ENCODE data around the gene PSMD11.
"Not testable (repeated sequence)": the region's sequence is repeated elsewhere in the genome, so short reads cannot be mapped to it uniquely, and the experiment has no call there.

The PSMD11 gene

DNA sequence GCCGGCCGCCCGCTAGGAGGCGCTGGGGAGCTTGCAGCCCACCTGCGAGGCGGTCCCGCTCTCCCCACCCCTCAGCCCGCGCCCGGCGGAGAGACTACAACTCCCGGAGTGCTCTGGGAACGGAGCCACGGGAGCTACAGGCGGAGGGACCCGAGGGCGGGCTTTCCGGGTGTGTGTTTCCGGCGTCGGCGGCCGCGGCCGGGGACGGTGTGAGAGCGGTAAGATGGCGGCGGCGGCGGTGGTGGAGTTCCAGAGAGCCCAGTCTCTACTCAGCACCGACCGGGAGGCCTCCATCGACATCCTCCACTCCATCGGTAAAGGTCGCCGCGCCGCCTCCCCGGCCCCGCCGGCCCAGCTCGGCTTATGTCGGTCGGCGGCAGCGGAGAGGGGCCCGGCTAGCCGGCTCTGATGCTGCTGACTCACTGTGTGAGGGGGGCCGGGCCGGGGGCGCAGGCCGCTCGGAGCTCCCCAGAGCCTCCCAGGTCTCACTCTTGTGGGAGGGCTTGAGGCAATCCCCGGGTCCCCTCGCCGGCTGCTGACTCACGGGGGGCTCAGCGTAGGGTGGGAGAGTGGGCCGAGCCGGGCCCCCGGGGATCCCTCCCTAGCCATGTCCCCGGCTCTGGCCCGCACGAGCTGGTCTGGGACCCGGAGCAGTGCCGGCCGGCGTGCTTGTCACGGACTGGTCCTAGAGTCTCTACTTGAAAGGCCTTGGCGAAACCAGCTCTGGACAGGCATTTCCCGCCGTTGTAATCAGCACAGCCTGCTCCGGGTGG, at the start of gene PSMD11:
TSS of gene PSMD11 (plus strand) at position 210 of the 773 bp plus-strand sequence. CDS start at position 224, 14 bp downstream.
- DNase-seq (ENCODE audit: low spot score): peak; percentile 91

DNA sequence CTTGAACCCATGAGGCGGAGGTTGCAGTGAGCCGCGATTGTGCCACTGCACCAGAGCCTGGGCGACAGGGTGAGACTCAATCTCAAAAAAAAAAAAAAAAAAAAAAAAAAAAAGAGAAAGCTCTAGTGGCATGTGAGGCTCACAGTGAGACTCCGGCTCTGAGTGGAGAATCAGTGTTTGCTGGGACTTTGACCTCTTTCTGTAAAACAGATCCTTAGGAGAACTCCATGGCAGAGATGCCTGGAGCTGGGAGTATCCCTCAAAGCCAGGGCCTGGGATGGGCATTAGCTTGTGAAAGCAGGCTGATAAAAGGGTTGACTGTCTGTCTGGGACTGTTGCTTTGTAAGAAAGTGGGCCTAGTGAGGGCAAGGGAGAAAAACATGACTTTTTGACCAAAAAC, 48.0 kb upstream of the PSMD11 start:
- peak; percentile 20 for DNase-seq (ENCODE audit: low spot score)

- DNase-seq (ENCODE audit: low spot score): no peak
Observed at GRCh38 chr17:32398946-32399345, 45.4 kb upstream of the PSMD11 start.

DNA sequence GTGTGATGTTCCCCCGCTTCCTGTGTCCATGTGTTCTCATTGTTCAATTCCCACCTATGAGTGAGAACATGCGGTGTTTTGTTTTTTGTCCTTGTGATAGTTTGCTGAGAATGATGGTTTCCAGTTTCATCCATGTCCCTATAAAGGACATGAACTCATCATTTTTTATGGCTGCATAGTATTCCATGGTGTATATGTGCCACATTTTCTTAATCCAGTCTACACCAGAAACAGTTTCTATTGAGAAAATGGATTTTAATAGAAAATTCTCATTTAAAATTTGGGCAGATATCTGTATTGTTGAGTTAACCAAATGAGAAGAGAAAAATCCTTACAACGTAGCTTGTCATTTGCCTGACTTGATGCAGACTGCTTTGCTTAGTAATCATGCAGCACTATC, 34.2 kb upstream of the PSMD11 start:
- DNase-seq (ENCODE audit: low spot score): not testable (repeated sequence)

DNA sequence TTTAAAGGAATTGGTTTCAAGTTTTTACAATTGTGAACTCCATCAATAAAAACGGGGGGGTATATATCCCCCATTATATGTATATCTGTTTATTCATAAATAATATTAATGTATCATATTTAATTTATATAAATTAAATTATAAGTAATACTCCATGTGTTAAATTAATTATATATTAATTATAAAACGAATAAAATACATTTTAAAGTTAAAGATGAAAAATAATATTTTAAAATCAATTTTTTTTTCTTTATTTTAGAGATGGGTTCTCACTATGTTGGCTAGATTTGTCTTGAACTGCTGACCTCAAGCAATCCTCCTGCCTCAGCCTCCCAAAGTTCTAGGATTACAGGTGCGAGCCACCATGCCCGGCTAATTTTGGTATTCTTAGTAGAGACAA, 17.4 kb upstream of the PSMD11 start:
- DNase-seq (ENCODE audit: low spot score): no peak

- DNase-seq (ENCODE audit: low spot score): no peak
Observed at GRCh38 chr17:32429598-32429997, 14.7 kb upstream of the PSMD11 start.

DNA sequence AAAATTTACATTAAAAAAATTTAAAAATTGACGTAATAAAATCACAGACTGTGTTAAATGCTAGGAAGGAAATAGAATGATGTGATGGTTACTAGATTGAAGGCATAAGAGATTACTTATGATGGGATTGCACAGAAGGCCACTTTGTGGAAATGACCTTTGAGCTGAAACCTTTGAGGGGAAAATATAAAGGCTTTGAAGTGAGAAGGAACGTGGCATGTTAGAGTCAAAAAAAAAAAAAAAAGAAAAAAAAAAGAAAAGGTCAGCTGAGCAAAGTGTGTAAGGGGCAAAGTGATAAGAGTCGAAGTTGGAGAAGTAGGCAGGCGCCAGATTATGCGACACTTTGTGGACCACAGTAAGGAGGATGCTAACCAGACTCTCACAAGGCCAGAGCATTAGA, 3.6 kb upstream of the PSMD11 start:
- DNase-seq (ENCODE audit: low spot score): no peak

- DNase-seq (ENCODE audit: low spot score): no peak
Observed at GRCh38 chr17:32441886-32442285, 2.4 kb upstream of the PSMD11 start.

GRCh38 chr17:32443827-32444300, 446 bp upstream of the PSMD11 start:
- peak; percentile 21 for DNase-seq (ENCODE audit: low spot score)

- peak; percentile 20 for DNase-seq (ENCODE audit: low spot score)
Observed at GRCh38 chr17:32445074-32445415, 735 bp downstream of the PSMD11 start.

GRCh38 chr17:32445497-32445896, 1.2 kb downstream of the PSMD11 start:
- DNase-seq (ENCODE audit: low spot score): no peak

DNA sequence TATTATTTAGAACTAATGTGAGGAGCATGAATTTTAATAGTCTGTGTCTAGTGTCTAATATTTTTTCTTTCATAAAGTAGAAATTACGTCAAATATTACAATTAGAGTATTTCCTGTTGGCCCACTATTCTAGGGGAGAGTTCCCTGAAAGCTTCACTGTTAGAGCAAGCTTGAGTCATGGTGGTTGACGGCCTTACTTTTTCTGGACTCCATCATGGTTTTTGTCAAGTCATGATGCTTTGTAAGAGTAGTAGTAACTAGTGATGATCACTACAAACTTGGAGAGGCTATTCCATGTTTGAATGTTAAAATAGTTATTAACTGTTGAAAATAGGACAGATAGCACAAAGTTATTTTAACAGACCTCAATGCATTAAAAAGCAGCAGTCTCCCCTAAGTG, 1.7 kb downstream of the PSMD11 start:
- no peak for DNase-seq (ENCODE audit: low spot score)

DNA sequence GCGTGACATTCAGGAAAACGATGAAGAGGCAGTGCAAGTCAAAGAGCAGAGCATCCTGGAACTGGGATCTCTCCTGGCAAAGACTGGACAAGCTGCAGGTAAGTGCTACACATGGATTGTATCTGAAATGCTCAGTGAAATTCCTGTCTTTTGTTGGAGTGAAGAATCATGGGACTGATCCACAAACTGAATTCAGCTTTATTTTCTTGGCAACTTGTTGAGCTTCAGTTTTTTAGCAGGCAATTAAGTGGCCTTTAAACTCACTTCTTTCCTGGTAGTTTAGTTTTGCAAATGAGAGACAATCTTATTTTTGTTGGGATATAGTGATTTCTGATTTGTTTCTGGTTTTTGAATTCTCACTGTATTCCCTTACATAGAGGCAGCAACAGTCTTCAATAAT, 2.6 kb downstream of the PSMD11 start:
- no peak for DNase-seq (ENCODE audit: low spot score)

- DNase-seq (ENCODE audit: low spot score): no peak
Observed at GRCh38 chr17:32449963-32450362, 5.7 kb downstream of the PSMD11 start.

DNA sequence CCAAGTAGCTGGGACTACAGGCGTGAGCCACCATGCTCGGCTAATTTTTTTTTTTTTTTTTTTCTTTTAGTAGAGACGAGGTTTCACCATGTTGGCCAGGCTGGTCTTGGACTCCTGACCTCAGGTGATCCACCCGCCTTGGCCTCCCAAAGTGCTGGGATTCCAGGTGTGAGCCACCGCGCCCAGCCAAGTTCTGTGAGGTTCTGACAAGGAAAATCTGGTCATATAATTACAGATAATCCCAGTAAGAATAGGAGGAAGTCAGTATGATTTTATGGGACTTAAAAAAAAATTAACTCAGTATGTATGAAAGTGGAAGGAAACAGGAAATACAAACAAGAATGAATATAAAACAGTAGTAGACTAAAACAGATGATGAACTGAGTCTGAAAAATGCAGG, 6.1 kb downstream of the PSMD11 start:
- DNase-seq (ENCODE audit: low spot score): not testable (repeated sequence)

- DNase-seq (ENCODE audit: low spot score): no peak
Observed at GRCh38 chr17:32451879-32452278, 7.6 kb downstream of the PSMD11 start.

DNA sequence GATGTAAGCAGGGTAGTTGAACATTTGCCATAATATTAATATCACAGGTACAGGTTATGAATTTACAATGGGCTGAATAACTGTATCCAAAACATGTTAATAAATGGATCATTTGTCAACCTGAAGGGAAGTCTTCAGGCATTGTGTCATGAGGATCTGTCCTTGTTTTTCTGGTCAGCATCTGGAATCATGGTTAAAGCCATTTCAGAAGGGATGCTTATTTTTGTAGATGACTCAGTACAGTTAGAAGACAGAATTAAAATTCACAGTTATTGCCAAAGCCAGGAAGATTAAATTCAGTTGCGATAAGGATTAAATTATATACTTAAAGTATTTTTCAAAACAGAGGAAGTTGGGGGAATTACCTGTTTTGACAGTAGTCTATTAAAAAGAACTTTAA, 8.0 kb downstream of the PSMD11 start:
- DNase-seq (ENCODE audit: low spot score): no peak

GRCh38 chr17:32453370-32453769, 9.1 kb downstream of the PSMD11 start:
- DNase-seq (ENCODE audit: low spot score): no peak

- DNase-seq (ENCODE audit: low spot score): no peak
Observed at GRCh38 chr17:32458371-32458770, 14.1 kb downstream of the PSMD11 start.

- DNase-seq (ENCODE audit: low spot score): no peak
Observed at GRCh38 chr17:32460054-32460453, 15.7 kb downstream of the PSMD11 start.

GRCh38 chr17:32461498-32461852, 17.2 kb downstream of the PSMD11 start:
- DNase-seq (ENCODE audit: low spot score): no peak

DNA sequence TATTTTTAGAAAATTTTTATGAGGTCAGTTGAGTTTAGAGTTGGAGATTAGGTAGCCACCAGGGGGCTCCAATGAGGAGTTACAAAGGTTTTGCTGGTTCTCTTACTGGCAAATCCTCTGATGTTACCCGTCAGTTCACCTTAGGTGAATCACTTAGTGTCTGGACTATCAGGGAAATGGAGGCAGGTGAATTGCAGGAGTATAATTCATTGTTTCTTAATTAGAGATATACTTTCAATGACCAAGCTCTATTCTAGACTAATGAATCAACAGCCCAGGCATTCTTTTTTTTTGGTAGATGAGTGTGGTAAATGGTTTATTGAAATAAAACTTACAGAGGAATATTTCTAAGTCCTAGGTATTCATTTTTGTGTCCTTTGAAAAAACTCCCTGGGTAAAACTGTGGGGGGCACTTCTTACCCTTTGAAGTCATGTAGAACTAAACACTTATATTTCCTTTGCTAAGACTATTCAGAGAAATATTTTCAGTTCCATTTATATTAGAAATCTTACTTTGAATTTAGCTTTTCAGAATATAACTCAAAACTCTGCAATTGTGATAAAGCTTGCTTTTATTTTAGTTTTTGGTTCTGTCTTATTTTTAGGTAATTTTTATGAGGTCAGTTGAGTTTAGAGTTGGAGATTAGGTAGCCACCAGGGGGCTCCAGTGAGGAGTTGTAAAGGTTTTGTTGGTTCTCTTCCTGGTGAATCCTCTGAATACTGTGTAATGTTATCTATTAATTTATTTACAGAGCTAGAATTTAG, 17.7 kb downstream of the PSMD11 start:
- DNase-seq (ENCODE audit: low spot score): no peak

- DNase-seq (ENCODE audit: low spot score): no peak
Observed at GRCh38 chr17:32463304-32463703, 19.0 kb downstream of the PSMD11 start.

- no peak for DNase-seq (ENCODE audit: low spot score)
Observed at GRCh38 chr17:32464374-32464773, 20.1 kb downstream of the PSMD11 start.

Measured in HuH-7 (cell line).